BE2C (cell line): Measurements from ENCODE around the gene IRF2.

Source experiments
- DNase-seq: peaks from one replicate; pipeline ENCODE4 v3.0.0-alpha.2; 2020
- H3K27me3 ChIP-seq: fragments of 250-450 bp; sonication (Bioruptor Pico); 2 replicates; pipeline ENCODE4 v1.5.1; 2020; ENCODE audit warnings: mild to moderate bottlenecking
- H3K36me3 ChIP-seq: fragments of 250-450 bp; sonication (Bioruptor Pico); 2 replicates; pipeline ENCODE4 v1.5.1; 2020; ENCODE audit warnings: mild to moderate bottlenecking
- H3K4me1 ChIP-seq: fragments of 250-450 bp; sonication (Bioruptor Pico); 2 replicates; pipeline ENCODE4 v1.5.1; 2020
- H3K4me3 ChIP-seq: 2 replicates; pipeline ENCODE4 v1.5.1; 2011; ENCODE audit warnings: low read depth, low read length
- H3K9me3 ChIP-seq: fragments of 250-450 bp; sonication (Bioruptor Pico); 2 replicates; pipeline ENCODE4 v1.5.1; 2020
- TF ChIP-seq, protein P1 (sequence below): IDR thresholded peaks from 2 replicates; pipeline ENCODE4 v1.5.1; 2012; ENCODE audit warnings: mild to moderate bottlenecking, low read depth, low read length

The IRF2 gene

DNA sequence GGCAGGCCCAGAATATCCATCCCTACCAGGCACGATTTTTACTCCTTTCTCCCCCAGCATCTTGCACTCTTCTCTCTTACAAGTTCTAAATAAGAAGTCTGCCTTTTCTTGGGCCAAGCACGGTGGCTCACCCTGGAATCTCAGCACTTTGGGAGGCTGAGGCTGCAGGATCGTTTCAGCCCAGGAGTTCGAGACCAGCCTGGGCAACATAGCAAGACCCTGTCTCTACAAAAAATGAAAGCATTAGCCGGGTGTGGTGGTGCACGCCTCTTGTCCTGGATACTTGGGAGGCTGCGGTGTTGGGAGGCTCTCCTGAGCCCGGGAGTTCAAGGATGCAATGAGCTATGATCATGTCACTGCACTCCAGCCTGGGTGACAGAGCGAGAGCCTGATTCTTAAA, 64.8 kb downstream of the IRF2 start:
- Histone ChIP-seq H3K9me3 (no peaks in the 10 kb centered on the region), H3K4me3 (no peak overlapping the region), H3K36me3 (peaks cover 9% of the 10 kb centered on the region), H3K4me1 (no peaks in the 10 kb centered on the region), H3K27me3 (no peaks in the 10 kb centered on the region)
- TF ChIP-seq, protein P1, sequence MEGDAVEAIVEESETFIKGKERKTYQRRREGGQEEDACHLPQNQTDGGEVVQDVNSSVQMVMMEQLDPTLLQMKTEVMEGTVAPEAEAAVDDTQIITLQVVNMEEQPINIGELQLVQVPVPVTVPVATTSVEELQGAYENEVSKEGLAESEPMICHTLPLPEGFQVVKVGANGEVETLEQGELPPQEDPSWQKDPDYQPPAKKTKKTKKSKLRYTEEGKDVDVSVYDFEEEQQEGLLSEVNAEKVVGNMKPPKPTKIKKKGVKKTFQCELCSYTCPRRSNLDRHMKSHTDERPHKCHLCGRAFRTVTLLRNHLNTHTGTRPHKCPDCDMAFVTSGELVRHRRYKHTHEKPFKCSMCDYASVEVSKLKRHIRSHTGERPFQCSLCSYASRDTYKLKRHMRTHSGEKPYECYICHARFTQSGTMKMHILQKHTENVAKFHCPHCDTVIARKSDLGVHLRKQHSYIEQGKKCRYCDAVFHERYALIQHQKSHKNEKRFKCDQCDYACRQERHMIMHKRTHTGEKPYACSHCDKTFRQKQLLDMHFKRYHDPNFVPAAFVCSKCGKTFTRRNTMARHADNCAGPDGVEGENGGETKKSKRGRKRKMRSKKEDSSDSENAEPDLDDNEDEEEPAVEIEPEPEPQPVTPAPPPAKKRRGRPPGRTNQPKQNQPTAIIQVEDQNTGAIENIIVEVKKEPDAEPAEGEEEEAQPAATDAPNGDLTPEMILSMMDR = no peak
- DNase-seq = no peak

DNA sequence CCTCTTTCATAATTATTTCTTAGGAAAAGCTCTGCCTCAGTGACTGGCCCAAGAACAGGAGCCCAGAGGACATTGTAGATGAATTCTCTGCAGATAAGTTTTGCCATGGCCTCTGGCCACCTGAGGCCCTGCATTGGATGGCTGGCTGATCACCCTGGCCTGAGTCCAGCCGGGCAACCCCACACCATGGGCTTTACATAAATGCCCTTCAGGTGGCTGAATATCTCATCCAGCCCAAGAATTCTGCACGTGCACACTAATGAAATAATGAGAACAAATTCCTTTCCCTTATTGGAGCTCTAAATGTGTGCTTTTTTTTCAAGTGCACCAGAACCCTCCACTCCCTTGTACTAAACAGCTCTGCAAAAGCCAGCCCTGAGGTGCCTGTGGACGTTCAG, 65.7 kb downstream of the IRF2 start:
- TF ChIP-seq, protein P1 = no peak
- Histone ChIP-seq H3K4me1 (no peaks in the 10 kb centered on the region; the same call in 1 of the 2 replicates), H3K36me3 (peaks cover 9% of the 10 kb centered on the region), H3K9me3 (no peaks in the 10 kb centered on the region), H3K4me3 (no peak overlapping the region), H3K27me3 (no peaks in the 10 kb centered on the region)
- DNase-seq = no peak

DNA sequence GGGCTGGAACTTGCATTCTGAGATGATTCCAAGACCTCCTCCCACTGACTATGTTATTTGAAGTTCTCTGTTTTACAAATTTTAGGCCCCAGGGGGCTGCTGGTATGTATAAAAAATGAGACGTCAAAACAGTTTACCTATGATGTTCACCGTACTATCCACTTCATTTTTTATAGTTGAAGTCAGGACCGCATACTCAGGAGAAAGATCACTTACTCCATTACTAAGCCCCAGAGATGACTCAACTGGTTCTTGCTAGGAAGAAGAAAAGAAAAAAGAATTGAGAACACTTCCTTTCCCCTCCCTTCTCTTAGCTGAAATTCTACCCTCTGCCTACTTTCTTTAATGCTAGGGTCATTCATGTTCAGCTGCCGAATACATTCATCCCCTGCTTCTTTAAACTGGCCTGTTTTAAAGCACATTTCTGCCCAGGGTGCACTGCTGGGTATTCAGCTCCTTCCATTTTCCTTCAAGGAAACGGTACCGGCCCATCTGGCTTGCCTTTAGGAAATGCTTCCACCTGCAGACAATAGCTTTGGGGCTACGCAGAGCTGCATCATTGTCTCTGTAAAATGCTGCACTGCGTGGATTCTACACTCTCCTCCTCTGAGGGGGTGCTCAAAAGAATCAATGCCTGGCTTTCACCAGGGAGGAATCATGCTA, 66.2 kb downstream of the IRF2 start:
- H3K4me1 ChIP-seq = peaks cover 2% of the 10 kb centered on the region
- no peaks in the 10 kb centered on the region for H3K9me3 ChIP-seq
- TF ChIP-seq, protein P1 = no peak
- H3K36me3 ChIP-seq = peaks cover 9% of the 10 kb centered on the region
- no peak overlapping the region for H3K4me3 ChIP-seq
- no peaks in the 10 kb centered on the region for H3K27me3 ChIP-seq
- no peak for DNase-seq

DNA sequence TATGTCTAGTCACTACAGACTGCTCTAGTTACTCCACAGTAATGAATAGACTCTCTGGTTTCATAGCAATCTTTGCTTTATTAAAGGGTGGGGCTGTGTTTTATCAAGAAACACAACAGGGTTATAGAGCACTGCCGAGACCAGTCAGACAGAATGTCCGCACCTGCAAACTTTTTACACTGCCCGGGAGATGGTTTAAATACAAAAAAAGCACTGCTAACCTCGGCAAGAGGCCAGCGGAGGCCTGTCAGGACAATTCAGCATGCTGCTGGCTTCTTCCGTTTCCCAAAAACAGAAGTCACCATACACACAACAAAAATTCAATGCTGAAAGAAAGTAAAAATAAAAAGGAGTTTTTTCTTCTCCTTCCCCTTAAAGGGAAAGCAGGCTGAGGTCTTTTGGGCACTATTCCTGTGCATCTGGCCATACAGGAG, 67.4 kb downstream of the IRF2 start:
- peaks cover 9% of the 10 kb centered on the region for H3K36me3 ChIP-seq
- TF ChIP-seq, protein P1 = no peak
- DNase-seq = no peak
- H3K27me3 ChIP-seq = no peaks in the 10 kb centered on the region
- peaks cover 5% of the 10 kb centered on the region for H3K4me1 ChIP-seq
- no peaks in the 10 kb centered on the region for H3K9me3 ChIP-seq
- no peak overlapping the region for H3K4me3 ChIP-seq

DNA sequence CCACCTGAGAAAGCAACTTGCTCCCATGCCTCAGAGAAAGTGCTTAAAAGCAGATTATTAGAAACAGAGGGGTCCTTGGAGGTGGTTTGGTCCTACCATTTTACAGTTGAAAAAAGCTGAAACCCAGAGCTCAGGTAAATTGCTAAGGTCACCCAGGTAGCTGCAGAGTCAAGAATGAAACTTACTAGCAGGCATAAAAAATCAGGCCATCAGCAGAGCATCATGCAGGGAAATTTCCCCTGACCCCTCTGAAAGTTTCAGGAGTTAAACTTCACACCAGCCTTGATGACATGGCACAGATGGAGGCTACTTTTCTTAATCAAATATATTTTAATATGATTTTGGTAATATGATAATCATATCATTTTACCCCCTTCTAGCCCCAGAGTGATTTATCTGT, 70.3 kb downstream of the IRF2 start:
- no peak for DNase-seq
- H3K27me3 ChIP-seq = no peaks in the 10 kb centered on the region
- peaks cover 5% of the 10 kb centered on the region for H3K4me1 ChIP-seq
- no peaks in the 10 kb centered on the region for H3K9me3 ChIP-seq
- peaks cover 10% of the 10 kb centered on the region for H3K36me3 ChIP-seq
- TF ChIP-seq, protein P1 = no peak
- no peak overlapping the region for H3K4me3 ChIP-seq

DNA sequence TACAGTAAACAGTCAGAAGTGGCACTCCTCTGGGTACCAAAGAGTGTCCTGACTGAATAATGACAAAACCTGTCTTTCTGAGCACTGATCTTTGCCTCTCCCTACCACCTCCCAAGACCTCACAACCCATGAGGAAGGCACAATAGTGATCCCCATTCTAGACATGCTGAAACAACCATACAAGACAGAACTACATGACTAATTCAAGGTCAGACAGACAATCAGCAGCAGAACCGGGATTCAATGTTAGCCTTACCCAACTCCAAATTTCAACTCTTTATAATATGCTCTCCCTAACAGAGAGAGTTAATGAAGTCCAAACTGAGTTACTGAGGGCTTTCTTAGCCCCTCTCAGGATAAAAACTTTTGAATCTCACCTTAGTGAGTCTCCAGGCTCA, 71.0 kb downstream of the IRF2 start:
- H3K36me3 ChIP-seq = peaks cover 10% of the 10 kb centered on the region

More for the DNA sequence above, 71.0 kb downstream of the IRF2 start:
- Histone ChIP-seq H3K9me3 (no peaks in the 10 kb centered on the region), H3K4me1 (peaks cover 5% of the 10 kb centered on the region), H3K27me3 (no peaks in the 10 kb centered on the region), H3K4me3 (no peak overlapping the region)
- no peak for DNase-seq
- TF ChIP-seq, protein P1 = no peak
